HepG2 (cell line): ENCODE data around the gene RRP8. TPM values are rescaled to one million over a fixed set of nuclear protein-coding genes. Genes with fewer than 3 reads are reported as not detected.

ENCODE experiments used
- polyA plus RNA-seq, 8 experiments: library from polyadenylated mRNA; depleted of rRNA in 3 of 8; stranded (reverse) in 7 of 8; unstranded in 1 of 8; fragments of >200 nt; fragmentation: Illumina TruSeq in 4 of 8; extraction: Trizol in 4 of 8; gene quantifications; 2 replicates each; pipeline versions ENCODE4 v1.2.1 to v1.2.3, GENCODE V29; 2011 to 2016; ENCODE audit warnings: low read depth in 4 of 8, missing spikeins in 1 of 8, mixed read lengths in 1 of 8; ENCODE audit not compliant: insufficient read depth in 1 of 8
- total RNA-seq, 5 experiments: library from RNA; depleted of rRNA; stranded (reverse); fragments of >200 nt; fragmentation: Illumina TruSeq; extraction: Trizol; gene quantifications; 2 replicates each; pipeline ENCODE4 v1.2.3, GENCODE V29; 2016; ENCODE audit warnings: low read depth in 1 of 5

The RRP8 gene
- total and polyA plus RNA-seq, 2 of the 13 experiments (the other 11 are each of a cell fraction or from before 2014, with no cell fraction given): 7.2 to 21.6 TPM

Other genes with a start within 250 kb of the RRP8 start
- gene SMPD1, start 213.1 kb downstream of the RRP8 start, total RNA-seq (2016; rRNA removed; fragmentation: Illumina TruSeq; extraction: Trizol): 5.3 and 8.4 TPM in 2 replicates
- gene SMPD1, start 213.1 kb downstream of the RRP8 start, polyA plus RNA-seq (2011; rRNA removed): 6.3 and 9.2 TPM in 2 replicates
- gene APBB1, start 184.5 kb downstream of the RRP8 start, total RNA-seq (2016; rRNA removed; fragmentation: Illumina TruSeq; extraction: Trizol): 2.4 and 3.5 TPM in 2 replicates
- 1.7 and 2.4 TPM in 2 replicates for gene APBB1, start 184.5 kb downstream of the RRP8 start, polyA plus RNA-seq (2011; rRNA removed)
- gene HPX, start 162.6 kb downstream of the RRP8 start, total RNA-seq (2016; rRNA removed; fragmentation: Illumina TruSeq; extraction: Trizol): 29.6 and 57.4 TPM in 2 replicates
- gene HPX, start 162.6 kb downstream of the RRP8 start, polyA plus RNA-seq (2011; rRNA removed): 6.2 and 9.2 TPM in 2 replicates
- 2.8 and 6.3 TPM in 2 replicates for gene TRIM3, start 129.7 kb downstream of the RRP8 start, total RNA-seq (2016; rRNA removed; fragmentation: Illumina TruSeq; extraction: Trizol)
- 3.6 and 4.9 TPM in 2 replicates for gene TRIM3, start 129.7 kb downstream of the RRP8 start, polyA plus RNA-seq (2011; rRNA removed)
- 58.9 and 60.2 TPM in 2 replicates for gene ARFIP2, start 122.3 kb downstream of the RRP8 start, total RNA-seq (2016; rRNA removed; fragmentation: Illumina TruSeq; extraction: Trizol)
- 56.6 TPM in 2 replicates for gene ARFIP2, start 122.3 kb downstream of the RRP8 start, polyA plus RNA-seq (2011; rRNA removed)
- 39.5 and 60.1 TPM in 2 replicates for gene TIMM10B, start 122.1 kb downstream of the RRP8 start, total RNA-seq (2016; rRNA removed; fragmentation: Illumina TruSeq; extraction: Trizol)
- 34.9 and 38.5 TPM in 2 replicates for gene TIMM10B, start 122.1 kb downstream of the RRP8 start, polyA plus RNA-seq (2011; rRNA removed)
- gene DNHD1, start 106.3 kb downstream of the RRP8 start, total RNA-seq (2016; rRNA removed; fragmentation: Illumina TruSeq; extraction: Trizol): 0.94 and 2.7 TPM in 2 replicates
- 9.3 and 13.3 TPM in 2 replicates for gene DNHD1, start 106.3 kb downstream of the RRP8 start, polyA plus RNA-seq (2011; rRNA removed)
- 70.3 and 78.1 TPM in 2 replicates for gene ILK, start 158 bp upstream of the RRP8 start, total RNA-seq (2016; rRNA removed; fragmentation: Illumina TruSeq; extraction: Trizol)
- 108 and 118 TPM in 2 replicates for gene ILK, start 158 bp upstream of the RRP8 start, polyA plus RNA-seq (2011; rRNA removed)
- 51.0 and 71.3 TPM in 2 replicates for gene TAF10, start 8.6 kb upstream of the RRP8 start, total RNA-seq (2016; rRNA removed; fragmentation: Illumina TruSeq; extraction: Trizol)
- gene TAF10, start 8.6 kb upstream of the RRP8 start, polyA plus RNA-seq (2011; rRNA removed): 134 and 142 TPM in 2 replicates
- gene TPP1, start 15.8 kb upstream of the RRP8 start, total RNA-seq (2016; rRNA removed; fragmentation: Illumina TruSeq; extraction: Trizol): 13.9 and 14.4 TPM in 2 replicates
- gene TPP1, start 15.8 kb upstream of the RRP8 start, polyA plus RNA-seq (2011; rRNA removed): 74.6 and 75.4 TPM in 2 replicates
- under 0.01 TPM in 1 of 2 replicates, not detected in the other for gene DCHS1, start 52.2 kb upstream of the RRP8 start, total RNA-seq (2016; rRNA removed; fragmentation: Illumina TruSeq; extraction: Trizol)
- gene DCHS1, start 52.2 kb upstream of the RRP8 start, polyA plus RNA-seq (2011; rRNA removed): 0.01 and 0.03 TPM in 2 replicates
- 90.0 and 97.9 TPM in 2 replicates for gene MRPL17, start 79.7 kb upstream of the RRP8 start, total RNA-seq (2016; rRNA removed; fragmentation: Illumina TruSeq; extraction: Trizol)
- gene MRPL17, start 79.7 kb upstream of the RRP8 start, polyA plus RNA-seq (2011; rRNA removed): 53.7 and 59.4 TPM in 2 replicates
- gene OR2AG2, start 168.4 kb upstream of the RRP8 start, total RNA-seq (2016; rRNA removed; fragmentation: Illumina TruSeq; extraction: Trizol): not detected in 2 replicates
- gene OR2AG2, start 168.4 kb upstream of the RRP8 start, polyA plus RNA-seq (2011; rRNA removed): not detected in 2 replicates
- gene OR2AG1, start 179.4 kb upstream of the RRP8 start, total RNA-seq (2016; rRNA removed; fragmentation: Illumina TruSeq; extraction: Trizol): not detected in 2 replicates
- gene OR2AG1, start 179.4 kb upstream of the RRP8 start, polyA plus RNA-seq (2011; rRNA removed): not detected in 2 replicates
- not detected in 2 replicates for gene OR6A2, start 196.1 kb upstream of the RRP8 start, total RNA-seq (2016; rRNA removed; fragmentation: Illumina TruSeq; extraction: Trizol)
- gene OR6A2, start 196.1 kb upstream of the RRP8 start, polyA plus RNA-seq (2011; rRNA removed): not detected in 2 replicates
- not detected in 2 replicates for gene OR10A5, start 242.1 kb upstream of the RRP8 start, total RNA-seq (2016; rRNA removed; fragmentation: Illumina TruSeq; extraction: Trizol)
- not detected in 2 replicates for gene OR10A5, start 242.1 kb upstream of the RRP8 start, polyA plus RNA-seq (2011; rRNA removed)